GM23338 (cell line): ENCODE results near the gene FNIP2. TPM values are rescaled to one million over a fixed set of nuclear protein-coding genes. Genes with fewer than 3 reads are reported as not detected.
"Not testable (repeated sequence)": the region's sequence is repeated elsewhere in the genome, so short reads cannot be mapped to it uniquely, and the experiment has no call there.

Experiments used
- ATAC-seq: fragments of 200-7000 bp; cut with Tn5 transposase; 3 replicates; pipeline ENCODE4 v1.9.1; 2020
- DNase-seq: peaks from one replicate; pipeline ENCODE4 v3.0.0-alpha.2; 2015; ENCODE audit warnings: low spot score
- H2AFZ ChIP-seq: fragments of 200-600 bp; sonication (generic); 2 replicates; pipeline ENCODE4 v1.8.0; 2016; ENCODE audit warnings: antibody characterized with exemption, mild to moderate bottlenecking, moderate library complexity
- H3F3A ChIP-seq: fragments of 200-600 bp; sonication (generic); replicated peaks from 2 replicates; pipeline ENCODE4 v1.8.0; 2017; ENCODE audit warnings: antibody characterized with exemption, mixed run types, low read depth
- H3K27ac ChIP-seq: fragments of 200-600 bp; sonication (generic); 2 replicates; pipeline ENCODE4 v1.6.1; 2016; ENCODE audit warnings: low read depth
- H3K27me3 ChIP-seq: fragments of 200-600 bp; sonication (generic); 2 replicates; pipeline ENCODE4 v1.8.0; 2016; ENCODE audit warnings: mild to moderate bottlenecking, mixed run types, moderate library complexity; ENCODE audit not compliant: insufficient read depth
- H3K36me3 ChIP-seq: fragments of 200-600 bp; sonication (generic); 2 replicates; pipeline ENCODE4 v1.8.0; 2016; ENCODE audit warnings: mild to moderate bottlenecking; ENCODE audit not compliant: insufficient read depth
- H3K4me1 ChIP-seq: fragments of 200-600 bp; sonication (generic); 2 replicates; pipeline ENCODE4 v1.8.0; 2016; ENCODE audit warnings: mild to moderate bottlenecking, moderate library complexity; ENCODE audit not compliant: insufficient read depth
- H3K4me2 ChIP-seq: fragments of 200-600 bp; sonication (generic); 2 replicates; pipeline ENCODE4 v1.7.1; 2017; ENCODE audit warnings: mixed run types
- H3K4me3 ChIP-seq: fragments of 200-600 bp; sonication (generic); 2 replicates; pipeline ENCODE4 v1.6.1; 2016; ENCODE audit warnings: mixed run types
- H3K79me2 ChIP-seq: fragments of 200-600 bp; sonication (generic); replicated peaks from 2 replicates; pipeline ENCODE4 v1.8.0; 2017; ENCODE audit warnings: mild to moderate bottlenecking; ENCODE audit not compliant: insufficient read depth
- H3K9me2 ChIP-seq: fragments of 200-600 bp; sonication (generic); 2 replicates; pipeline ENCODE4 v1.8.0; 2017; ENCODE audit not compliant: insufficient read depth
- H4K20me1 ChIP-seq: fragments of 200-600 bp; sonication (generic); replicated peaks from 2 replicates; pipeline ENCODE4 v1.8.0; 2017; ENCODE audit warnings: mild to moderate bottlenecking; ENCODE audit not compliant: insufficient read depth
- H3K27ac Mint-ChIP-seq: 2 replicates; pipeline ENCODE4 v1.8.0; 2020; ENCODE audit warnings: inconsistent platforms, mild to moderate bottlenecking, moderate library complexity, mixed read lengths
- H3K27me3 Mint-ChIP-seq: 3 replicates; pipeline ENCODE4 v1.8.0; 2022; ENCODE audit warnings: low read depth, mild to moderate bottlenecking, moderate library complexity, mixed read lengths, inconsistent platforms; ENCODE audit not compliant: insufficient read depth, poor library complexity
- H3K36me3 Mint-ChIP-seq: 3 replicates; pipeline ENCODE4 v1.8.0; 2021; ENCODE audit warnings: low read depth, mild to moderate bottlenecking, inconsistent platforms, moderate library complexity, mixed read lengths
- H3K4me1 Mint-ChIP-seq: 3 replicates; pipeline ENCODE4 v1.8.0; 2020; ENCODE audit warnings: mild to moderate bottlenecking, inconsistent platforms, mixed read lengths
- H3K4me3 Mint-ChIP-seq: 3 replicates; pipeline ENCODE4 v1.8.0; 2021; ENCODE audit warnings: moderate library complexity, mild to moderate bottlenecking, inconsistent platforms, mixed read lengths
- H3K9me3 Mint-ChIP-seq: 3 replicates; pipeline ENCODE4 v1.8.0; 2020; ENCODE audit warnings: moderate library complexity, mild to moderate bottlenecking, inconsistent platforms, mixed read lengths
- polyA plus RNA-seq: library from polyadenylated mRNA; unstranded; fragments of >200 nt; fragmentation: Nextera tagmentation; extraction: Ambion mirVana; gene quantifications from 2 replicates; pipeline ENCODE4 v1.2.1, GENCODE V29; 2016
- small RNA-seq: library from RNA; depleted of rRNA; stranded (forward); fragments of <200 nt; gene quantifications from one replicate; pipeline ENCODE3, GENCODE V24; 2014; ENCODE audit warnings: low replicate concordance
- total RNA-seq: library from RNA; depleted of rRNA; stranded (reverse); fragments of >200 nt; shearing (Covaris generic); gene quantifications from 2 replicates; pipeline ENCODE4 v1.2.3, GENCODE V29; 2014; rRNA removed

FNIP2 gene
- total and polyA plus RNA-seq, 2 experiments from 2014 or later: 2.7 to 17.2 TPM

GRCh38 chr4:158956345-158956744 is 187.5 kb downstream of the FNIP2 start:
- not testable (repeated sequence) for H3K4me3 Mint-ChIP-seq, H3K36me3 ChIP-seq, H3K4me1 ChIP-seq, H3K4me1 Mint-ChIP-seq, H3K4me2 ChIP-seq, H3K27me3 ChIP-seq, H3F3A ChIP-seq, ATAC-seq, H3K9me2 ChIP-seq, H3K79me2 ChIP-seq, H3K27ac Mint-ChIP-seq, H3K27me3 Mint-ChIP-seq, H3K27ac ChIP-seq, H3K4me3 ChIP-seq, DNase-seq, H4K20me1 ChIP-seq
- peaks cover 22% of the 10 kb centered on the region for H3K36me3 Mint-ChIP-seq
- peak overlapping the region; percentile 18; the same call in 1 of the 2 replicates for H2AFZ ChIP-seq
- peaks cover 28% of the 10 kb centered on the region for H3K9me3 Mint-ChIP-seq

GRCh38 chr4:158956918-158957317 is 188.1 kb downstream of the FNIP2 start:
- H4K20me1 ChIP-seq, DNase-seq, H3K27ac ChIP-seq, H3K79me2 ChIP-seq, H3K4me2 ChIP-seq, H3F3A ChIP-seq, H3K27ac Mint-ChIP-seq, H3K27me3 ChIP-seq, H3K9me2 ChIP-seq, ATAC-seq, H3K27me3 Mint-ChIP-seq, H3K36me3 ChIP-seq, H3K4me1 ChIP-seq, H3K4me3 ChIP-seq, H2AFZ ChIP-seq, H3K4me3 Mint-ChIP-seq: not testable (repeated sequence)
- Mint-ChIP-seq H3K4me1 (peaks cover 12% of the 10 kb centered on the region; the same call in 2 of the 3 replicates), H3K36me3 (peaks cover 16% of the 10 kb centered on the region), H3K9me3 (peaks cover 23% of the 10 kb centered on the region)

Small RNAs within 50 kb of the gene (small RNA-seq; reads per million reads assigned to genes)
- gene RF00157: not detected
- not detected for gene RNU6-128P

Other genes with a start within 250 kb of the FNIP2 start
- 0.12 and 0.63 TPM in 2 replicates for gene RXFP1, start 247.1 kb upstream of the FNIP2 start, total RNA-seq
- gene RXFP1, start 247.1 kb upstream of the FNIP2 start, polyA plus RNA-seq: 0.07 TPM in 1 of 2 replicates, not detected in the other
- 41.5 and 51.5 TPM in 2 replicates for gene C4orf46, start 97.1 kb upstream of the FNIP2 start, total RNA-seq
- gene C4orf46, start 97.1 kb upstream of the FNIP2 start, polyA plus RNA-seq: 18.9 and 23.9 TPM in 2 replicates
- gene ETFDH, start 96.7 kb upstream of the FNIP2 start, total RNA-seq: 9.2 and 11.4 TPM in 2 replicates
- gene ETFDH, start 96.7 kb upstream of the FNIP2 start, polyA plus RNA-seq: 13.7 and 17.7 TPM in 2 replicates
- gene PPID, start 45.6 kb upstream of the FNIP2 start, total RNA-seq: 52.5 and 56.6 TPM in 2 replicates
- 60.9 and 66.2 TPM in 2 replicates for gene PPID, start 45.6 kb upstream of the FNIP2 start, polyA plus RNA-seq